ENCODE results near the gene LCA5L. TPM values are rescaled to one million over a fixed set of nuclear protein-coding genes. Genes with fewer than 3 reads are reported as not detected.

The LCA5L gene
- polyA plus RNA-seq, 1 donor (not counting 4 experiments of a cell fraction or from before 2014, with no cell fraction given), result 0.96 TPM

DNA sequence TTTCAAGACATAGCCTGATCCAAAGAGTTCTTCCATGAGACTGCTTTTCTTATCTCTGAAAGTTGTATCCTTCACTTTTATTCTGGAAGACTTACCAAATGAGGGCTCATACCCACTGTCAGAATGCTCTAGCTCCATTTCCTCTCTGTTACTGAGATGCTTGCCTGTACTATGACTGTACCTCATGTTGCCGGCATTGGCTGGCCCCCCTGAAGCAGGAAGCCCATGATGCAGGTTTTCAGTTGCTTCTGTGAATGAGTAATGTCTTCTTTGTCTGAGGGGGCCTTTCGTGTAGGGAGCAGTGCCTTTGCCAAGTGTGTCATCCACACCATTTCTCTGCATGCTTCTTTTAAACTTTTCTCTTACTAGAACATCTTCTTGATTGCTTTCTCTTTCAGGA is 39.5 kb downstream of the LCA5L start:
- H3K27ac ChIP-seq (ENCODE audit: control insufficient read depth, insufficient read depth, low read length), result no peak overlapping the region
- H3K27me3 ChIP-seq (ENCODE audit: control insufficient read depth, extremely low read depth, insufficient read depth, low read length), result no peaks in the 10 kb centered on the region
- TF ChIP-seq, protein P1, sequence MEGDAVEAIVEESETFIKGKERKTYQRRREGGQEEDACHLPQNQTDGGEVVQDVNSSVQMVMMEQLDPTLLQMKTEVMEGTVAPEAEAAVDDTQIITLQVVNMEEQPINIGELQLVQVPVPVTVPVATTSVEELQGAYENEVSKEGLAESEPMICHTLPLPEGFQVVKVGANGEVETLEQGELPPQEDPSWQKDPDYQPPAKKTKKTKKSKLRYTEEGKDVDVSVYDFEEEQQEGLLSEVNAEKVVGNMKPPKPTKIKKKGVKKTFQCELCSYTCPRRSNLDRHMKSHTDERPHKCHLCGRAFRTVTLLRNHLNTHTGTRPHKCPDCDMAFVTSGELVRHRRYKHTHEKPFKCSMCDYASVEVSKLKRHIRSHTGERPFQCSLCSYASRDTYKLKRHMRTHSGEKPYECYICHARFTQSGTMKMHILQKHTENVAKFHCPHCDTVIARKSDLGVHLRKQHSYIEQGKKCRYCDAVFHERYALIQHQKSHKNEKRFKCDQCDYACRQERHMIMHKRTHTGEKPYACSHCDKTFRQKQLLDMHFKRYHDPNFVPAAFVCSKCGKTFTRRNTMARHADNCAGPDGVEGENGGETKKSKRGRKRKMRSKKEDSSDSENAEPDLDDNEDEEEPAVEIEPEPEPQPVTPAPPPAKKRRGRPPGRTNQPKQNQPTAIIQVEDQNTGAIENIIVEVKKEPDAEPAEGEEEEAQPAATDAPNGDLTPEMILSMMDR (optimal IDR thresholded peaks at IDR 0.05 in 1 of 3, IDR thresholded peaks at IDR 0.05 in 1 of 3, conservative IDR thresholded peaks at IDR 0.05 in 1 of 3; ENCODE audit: extremely low read depth in 1 of 3, insufficient read depth in 2 of 3, low read length in 3 of 3), result no peak
- no peak for TF ChIP-seq EZH2 (IDR thresholded peaks at IDR 0.05; ENCODE audit: low read length)
- no peaks in the 10 kb centered on the region for H4K20me1 ChIP-seq (ENCODE audit: control insufficient read depth, extremely low read depth, insufficient read depth, low read length)
- no peak for DNase-seq (ENCODE audit: low read depth, low spot score)
- dilution Hi-C loops (cut with MboI; ENCODE audit: extremely low pct_ligation_motif_present, low sequenced_read_pairs), result no loop called here
- H3K36me3 ChIP-seq (ENCODE audit: control insufficient read depth in 2 of 2, extremely low read depth in 1 of 2, insufficient read depth in 2 of 2, low read length in 2 of 2), result peaks cover 0 to 2% of the 10 kb centered on the region in 2 experiments
- H3K4me3 ChIP-seq (ENCODE audit: control insufficient read depth in 2 of 3, extremely low read depth in 1 of 3, insufficient read depth in 2 of 3, low read depth in 1 of 3, low read length in 3 of 3), result no peak overlapping the region
- no peaks in the 10 kb centered on the region for H3K79me2 ChIP-seq (ENCODE audit: control insufficient read depth, insufficient read depth, low read length)
- FAIRE-seq, result no peak
- no peaks in the 10 kb centered on the region for H3K9me1 ChIP-seq (ENCODE audit: control insufficient read depth, extremely low read depth, insufficient read depth, low read length)
- H3K9me3 ChIP-seq (ENCODE audit: control insufficient read depth, low read depth, low read length), result peaks cover 4% of the 10 kb centered on the region
- H3K9ac ChIP-seq (ENCODE audit: control insufficient read depth, extremely low read depth, insufficient read depth, low read length), result no peak overlapping the region
- H2AFZ ChIP-seq (ENCODE audit: control insufficient read depth, low read length), result no peak overlapping the region
- H3K4me2 ChIP-seq (ENCODE audit: control insufficient read depth, extremely low read depth, insufficient read depth, low read depth, low read length), result no peak overlapping the region
- no peaks in the 10 kb centered on the region for H3K4me1 ChIP-seq (ENCODE audit: control insufficient read depth, extremely low read depth, insufficient read depth, low read length)

DNA sequence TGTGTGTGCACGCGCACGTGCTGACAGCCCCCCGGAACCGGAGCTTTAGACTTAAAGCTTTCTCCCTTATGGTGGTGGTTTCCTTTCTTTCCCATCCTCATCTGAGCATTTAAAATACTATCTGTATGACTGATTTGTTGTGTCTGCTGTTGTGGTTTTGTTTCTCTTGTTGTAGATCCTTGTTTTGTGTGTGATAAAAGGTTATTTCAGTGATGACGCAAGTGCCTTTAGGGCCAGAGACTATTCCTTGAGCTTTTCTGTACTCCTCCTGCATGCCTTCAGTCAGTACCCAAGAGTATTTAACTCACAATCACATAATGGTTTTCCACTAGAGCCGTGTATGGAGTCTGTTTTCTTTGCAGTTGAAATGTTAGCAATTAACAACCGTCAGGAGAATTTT is 45.4 kb downstream of the LCA5L start:
- TF ChIP-seq EZH2 (IDR thresholded peaks at IDR 0.05; ENCODE audit: low read length), result no peak
- TF ChIP-seq, protein P1 (optimal IDR thresholded peaks at IDR 0.05 in 1 of 3, IDR thresholded peaks at IDR 0.05 in 1 of 3, conservative IDR thresholded peaks at IDR 0.05 in 1 of 3; ENCODE audit: extremely low read depth in 1 of 3, insufficient read depth in 2 of 3, low read length in 3 of 3), result no peak

More for the DNA sequence above, 45.4 kb downstream of the LCA5L start:
- dilution Hi-C loops (cut with MboI; ENCODE audit: extremely low pct_ligation_motif_present, low sequenced_read_pairs), result no loop called here
- H3K79me2 ChIP-seq (ENCODE audit: control insufficient read depth, insufficient read depth, low read length), result no peaks in the 10 kb centered on the region
- peaks cover 2 to 6% of the 10 kb centered on the region in 2 experiments for H3K36me3 ChIP-seq (ENCODE audit: control insufficient read depth in 2 of 2, extremely low read depth in 1 of 2, insufficient read depth in 2 of 2, low read length in 2 of 2)
- H3K4me2 ChIP-seq (ENCODE audit: control insufficient read depth, extremely low read depth, insufficient read depth, low read depth, low read length), result no peak overlapping the region
- no peak overlapping the region for H2AFZ ChIP-seq (ENCODE audit: control insufficient read depth, low read length)
- FAIRE-seq, result no peak
- no peak overlapping the region for H3K9ac ChIP-seq (ENCODE audit: control insufficient read depth, extremely low read depth, insufficient read depth, low read length)
- no peaks in the 10 kb centered on the region for H4K20me1 ChIP-seq (ENCODE audit: control insufficient read depth, extremely low read depth, insufficient read depth, low read length)
- no peaks in the 10 kb centered on the region for H3K27me3 ChIP-seq (ENCODE audit: control insufficient read depth, extremely low read depth, insufficient read depth, low read length)
- no peak overlapping the region for H3K27ac ChIP-seq (ENCODE audit: control insufficient read depth, insufficient read depth, low read length)
- no peaks in the 10 kb centered on the region for H3K9me1 ChIP-seq (ENCODE audit: control insufficient read depth, extremely low read depth, insufficient read depth, low read length)
- no peak for DNase-seq (ENCODE audit: low read depth, low spot score)
- no peaks in the 10 kb centered on the region for H3K9me3 ChIP-seq (ENCODE audit: control insufficient read depth, low read depth, low read length)
- no peak overlapping the region for H3K4me3 ChIP-seq (ENCODE audit: control insufficient read depth in 2 of 3, extremely low read depth in 1 of 3, insufficient read depth in 2 of 3, low read depth in 1 of 3, low read length in 3 of 3)
- H3K4me1 ChIP-seq (ENCODE audit: control insufficient read depth, extremely low read depth, insufficient read depth, low read length), result peaks cover 6% of the 10 kb centered on the region

Measured in keratinocyte (primary cell).